Brain microvascular endothelial cell (primary cell): ENCODE results near the gene YIF1A.

ENCODE experiments used
- DNase-seq: peaks from one replicate; pipeline ENCODE4 v3.0.0-alpha.2; 2020
- H3K27ac ChIP-seq: fragments of 250-450 bp; sonication (Bioruptor Pico); 2 replicates; pipeline ENCODE4 v1.5.1; 2020; ENCODE audit warnings: mild to moderate bottlenecking, moderate library complexity
- H3K27me3 ChIP-seq: fragments of 250-450 bp; sonication (Bioruptor Pico); replicated peaks from 2 replicates; pipeline ENCODE4 v1.5.1; 2020; ENCODE audit warnings: mild to moderate bottlenecking
- H3K36me3 ChIP-seq: fragments of 250-450 bp; sonication (Bioruptor Pico); replicated peaks from 2 replicates; pipeline ENCODE4 v1.5.1; 2020; ENCODE audit warnings: mild to moderate bottlenecking
- H3K4me3 ChIP-seq: 2 replicates; pipeline ENCODE4 v1.5.1; 2011; ENCODE audit warnings: low read depth, mild to moderate bottlenecking, control low read depth, low read length, moderate library complexity
- in situ Hi-C: cut with HindIII; loops from 2 replicates; pipeline ENCODE4 v1.10.0; 2017; ENCODE audit warnings: low sequenced_read_pairs, low pct_ligation_motif_present
- TF ChIP-seq, protein P1 (sequence below): IDR thresholded peaks from 2 replicates; pipeline ENCODE4 v1.5.1; 2011; ENCODE audit warnings: low read depth, mild to moderate bottlenecking, moderate library complexity, low read length, control low read depth, inconsistent platforms; ENCODE audit errors: missing control alignments

Gene YIF1A

DNA sequence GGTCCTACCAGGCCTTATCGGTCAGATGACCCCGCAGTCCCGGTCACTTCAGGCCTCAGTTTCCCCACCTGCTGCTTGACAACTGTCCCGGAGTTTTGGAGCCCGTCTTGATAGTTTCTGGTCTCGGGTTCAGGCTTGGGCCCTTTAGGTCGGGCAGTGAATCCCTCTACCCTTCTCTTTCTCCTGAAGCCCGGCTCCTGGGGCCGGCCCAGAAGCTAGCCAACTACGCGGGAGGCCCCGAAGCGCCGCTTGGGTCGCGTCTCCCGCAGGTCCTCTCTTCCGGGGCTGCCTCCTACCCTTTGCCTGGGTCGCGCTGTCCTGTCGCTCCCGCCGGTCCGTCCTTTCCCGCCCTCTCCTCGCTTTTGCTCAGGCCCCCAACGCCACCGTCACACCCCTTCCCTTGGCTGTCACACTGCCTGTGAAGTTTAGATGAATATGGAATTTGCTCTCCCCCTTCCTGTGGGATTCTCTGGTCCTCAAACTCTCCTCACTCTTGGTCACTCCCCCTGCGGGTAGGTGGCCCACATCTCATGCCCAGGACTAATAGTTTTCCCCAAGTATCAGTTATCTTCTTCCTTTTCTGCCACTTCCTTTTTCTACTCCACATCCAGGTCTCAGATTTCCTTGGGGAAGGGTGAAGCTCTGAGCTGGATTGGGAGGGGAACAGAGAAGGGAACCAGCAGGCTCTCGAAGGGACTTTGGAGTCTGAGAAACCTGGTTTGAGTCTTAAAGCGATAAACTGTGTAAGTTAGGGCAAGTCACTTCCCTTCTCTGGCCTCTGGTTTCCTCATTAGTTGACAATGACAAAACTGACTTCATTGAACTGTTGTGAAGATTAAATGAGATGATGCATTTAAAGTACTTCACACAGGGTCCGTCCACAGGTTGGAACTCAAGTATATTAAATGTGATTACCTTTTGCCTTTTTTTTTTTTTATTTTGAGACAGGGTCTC is 19.7 kb downstream of the YIF1A start:
- DNase-seq, result no peak
- H3K36me3 ChIP-seq, result peaks cover 25% of the 10 kb centered on the region
- in situ Hi-C loops, result no loop called here
- H3K27ac ChIP-seq, result peak overlapping the region; percentile 79
- TF ChIP-seq, protein P1, sequence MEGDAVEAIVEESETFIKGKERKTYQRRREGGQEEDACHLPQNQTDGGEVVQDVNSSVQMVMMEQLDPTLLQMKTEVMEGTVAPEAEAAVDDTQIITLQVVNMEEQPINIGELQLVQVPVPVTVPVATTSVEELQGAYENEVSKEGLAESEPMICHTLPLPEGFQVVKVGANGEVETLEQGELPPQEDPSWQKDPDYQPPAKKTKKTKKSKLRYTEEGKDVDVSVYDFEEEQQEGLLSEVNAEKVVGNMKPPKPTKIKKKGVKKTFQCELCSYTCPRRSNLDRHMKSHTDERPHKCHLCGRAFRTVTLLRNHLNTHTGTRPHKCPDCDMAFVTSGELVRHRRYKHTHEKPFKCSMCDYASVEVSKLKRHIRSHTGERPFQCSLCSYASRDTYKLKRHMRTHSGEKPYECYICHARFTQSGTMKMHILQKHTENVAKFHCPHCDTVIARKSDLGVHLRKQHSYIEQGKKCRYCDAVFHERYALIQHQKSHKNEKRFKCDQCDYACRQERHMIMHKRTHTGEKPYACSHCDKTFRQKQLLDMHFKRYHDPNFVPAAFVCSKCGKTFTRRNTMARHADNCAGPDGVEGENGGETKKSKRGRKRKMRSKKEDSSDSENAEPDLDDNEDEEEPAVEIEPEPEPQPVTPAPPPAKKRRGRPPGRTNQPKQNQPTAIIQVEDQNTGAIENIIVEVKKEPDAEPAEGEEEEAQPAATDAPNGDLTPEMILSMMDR, result peak; percentile 53
- peak overlapping the region; percentile 95 for H3K4me3 ChIP-seq
- H3K27me3 ChIP-seq, result no peaks in the 10 kb centered on the region

DNA sequence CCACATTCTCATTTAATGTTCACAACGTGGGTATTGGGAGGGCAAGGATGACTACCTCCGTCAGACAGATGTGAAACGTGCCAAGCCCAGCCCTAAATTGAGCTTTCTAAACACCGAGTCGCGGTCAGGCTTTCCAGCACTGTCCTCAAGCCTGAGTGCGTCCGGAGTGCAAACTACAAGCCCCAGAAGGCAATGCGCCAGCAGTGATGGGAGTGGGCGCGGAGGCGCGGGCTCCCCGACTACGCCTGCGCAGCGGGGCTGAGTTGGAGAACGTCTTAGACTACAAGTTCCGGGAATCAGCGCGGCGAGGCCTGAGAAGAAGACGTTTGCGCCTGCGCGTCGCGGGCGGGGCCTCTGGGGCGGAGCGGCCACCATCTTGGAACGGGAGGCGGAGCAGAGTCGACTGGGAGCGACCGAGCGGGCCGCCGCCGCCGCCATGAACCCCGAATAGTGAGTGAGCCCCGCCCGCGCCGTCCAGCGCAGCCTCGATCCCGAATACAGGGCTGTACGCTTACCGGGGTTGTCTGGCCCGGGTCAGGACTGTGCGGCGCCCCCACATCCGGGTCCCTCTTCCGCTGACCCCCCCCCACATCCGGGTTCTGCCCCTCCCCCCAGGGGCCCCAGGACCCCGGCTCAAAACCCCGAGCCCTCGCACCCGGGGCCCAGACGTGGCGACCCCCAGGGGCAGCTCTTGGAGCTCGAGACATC is 20.5 kb downstream of the YIF1A start, which contains the start of gene RAB1B:
RAB1B (plus strand) TSS at position 396 of the 708 bp plus-strand sequence; CDS start at position 437, 41 bp downstream.
- TF ChIP-seq, protein P1, result no peak
- Histone ChIP-seq H3K27me3 (no peaks in the 10 kb centered on the region), H3K27ac (peak within 1 kb of the TSS; percentile 79), H3K36me3 (peaks cover 20% of the 10 kb centered on the region), H3K4me3 (peak within 1 kb of the TSS; percentile 95)
- DNase-seq, result peak; percentile 99
- in situ Hi-C loops, result no loop called here

DNA sequence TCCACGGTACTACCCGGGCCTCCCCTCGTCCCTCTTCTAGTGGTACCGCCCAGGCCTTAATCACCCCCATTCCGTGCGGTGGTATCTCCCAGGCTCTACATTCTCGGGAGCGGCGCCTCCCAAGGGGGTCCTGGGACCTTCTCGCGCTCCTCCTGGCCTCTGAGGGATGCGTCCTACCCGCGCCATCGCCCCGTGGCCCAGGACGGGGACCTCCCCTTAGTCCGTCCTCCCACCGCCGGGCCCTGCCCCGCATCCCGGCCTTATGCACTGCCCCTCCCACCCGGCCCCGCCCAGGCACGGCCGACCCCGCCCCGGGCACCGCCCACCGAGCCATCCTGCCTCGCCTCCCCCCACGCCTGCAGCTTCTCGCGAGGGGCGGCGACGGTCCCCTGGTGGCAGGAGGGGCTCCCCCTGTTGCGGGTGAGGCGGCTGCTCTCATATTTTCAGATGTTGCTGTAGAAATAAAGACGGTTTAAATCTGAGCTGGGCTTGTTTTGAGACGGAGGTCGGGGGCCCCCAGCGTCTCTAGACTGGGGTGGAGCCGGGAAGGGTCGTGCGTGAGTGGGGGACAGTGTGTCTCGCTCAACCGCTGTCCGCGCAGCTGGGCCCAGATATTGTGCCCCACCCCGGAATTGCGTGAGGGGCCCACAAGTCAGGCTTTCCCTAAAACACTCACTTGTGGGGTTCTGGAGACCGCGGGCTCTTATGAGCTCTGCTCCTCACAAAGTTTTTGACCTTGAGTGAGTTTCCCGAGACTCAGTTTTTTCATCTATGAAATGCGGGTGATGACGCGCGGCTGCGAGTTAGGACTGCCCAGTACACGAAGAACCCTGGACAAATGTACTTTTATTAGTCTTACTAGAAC is 21.3 kb downstream of the YIF1A start:
- in situ Hi-C loops, result no loop called here

DNA sequence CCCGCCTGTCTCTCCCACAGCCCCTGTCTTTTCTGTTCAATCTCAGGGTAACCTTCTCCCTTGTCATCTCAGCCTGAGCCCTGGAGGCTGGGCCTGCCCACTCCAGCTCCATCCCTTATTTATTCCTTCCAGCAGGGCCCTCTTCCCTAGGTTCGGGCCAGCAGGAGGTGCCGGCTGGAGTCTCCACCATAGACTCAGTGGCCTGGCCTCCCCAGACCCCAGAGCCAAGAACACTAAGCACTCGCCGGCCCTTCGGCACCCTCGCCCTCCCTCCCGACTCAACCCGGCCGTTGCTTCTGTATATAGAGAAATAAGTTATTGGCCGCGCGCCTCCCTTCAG is 21.9 kb downstream of the YIF1A start:
- Histone ChIP-seq H3K4me3 (peak overlapping the region; percentile 95), H3K27ac (peak overlapping the region; percentile 79), H3K36me3 (peaks cover 18% of the 10 kb centered on the region), H3K27me3 (no peaks in the 10 kb centered on the region)
- DNase-seq, result no peak
- TF ChIP-seq, protein P1, result peak; percentile 28
- in situ Hi-C loops, result no loop called here

More for the DNA sequence above, 21.3 kb downstream of the YIF1A start:
- TF ChIP-seq, protein P1, result peak; percentile 25
- DNase-seq, result peak; percentile 75
- Histone ChIP-seq H3K27me3 (no peaks in the 10 kb centered on the region), H3K4me3 (peak overlapping the region; percentile 95), H3K27ac (peak overlapping the region; percentile 79), H3K36me3 (peaks cover 18% of the 10 kb centered on the region)

DNA sequence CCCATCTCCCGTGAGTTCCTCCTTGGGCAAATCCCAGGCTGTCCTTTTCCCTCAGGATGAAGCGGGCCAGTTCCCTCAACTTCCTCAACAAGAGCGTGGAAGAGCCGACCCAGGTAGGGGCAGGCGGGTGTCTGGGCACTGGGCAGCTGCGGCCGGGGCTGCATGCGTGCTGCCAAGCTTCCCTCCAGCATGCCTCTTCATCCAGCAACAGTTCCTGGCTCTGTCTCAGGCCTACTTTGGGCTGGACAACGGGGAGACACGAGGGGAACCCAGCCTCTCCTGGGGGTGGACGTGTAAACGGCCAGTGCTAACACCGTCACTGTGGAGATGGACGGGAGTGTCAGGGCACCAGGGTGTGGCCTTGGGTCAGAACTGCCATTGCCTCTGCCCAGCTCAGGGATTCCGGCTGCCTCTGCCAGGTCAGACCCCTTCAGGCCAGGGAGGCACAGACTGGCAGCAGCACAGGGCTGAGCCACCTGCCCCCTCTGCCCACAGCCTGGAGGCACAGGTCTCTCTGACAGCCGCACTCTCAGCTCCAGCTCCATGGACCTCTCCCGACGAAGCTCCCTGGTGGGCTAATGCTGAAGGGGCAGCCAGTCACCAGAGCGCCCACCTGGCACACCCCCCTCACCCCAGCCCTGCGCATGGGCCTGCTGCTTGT is 22.4 kb downstream of the YIF1A start:
- Histone ChIP-seq H3K27me3 (no peaks in the 10 kb centered on the region), H3K36me3 (peaks cover 20% of the 10 kb centered on the region), H3K27ac (no peak overlapping the region), H3K4me3 (peak overlapping the region; percentile 95)
- no peak for DNase-seq
- TF ChIP-seq, protein P1, result no peak
- in situ Hi-C loops, result no loop called here
